Liver (tissue), 9 donors: ENCODE results near the gene STOML3. TPM values are rescaled to one million over a fixed set of nuclear protein-coding genes. Genes with fewer than 3 reads are reported as not detected.

ENCODE experiments used
- DNase-seq: peaks from one replicate; pipeline ENCODE4 v3.0.0-alpha.2; 2017; ENCODE audit warnings: low spot score
- H3K27ac ChIP-seq, 2 donors: one replicate each; pipeline ENCODE4 v1.7.0; 2013; ENCODE audit warnings: inconsistent platforms in 2 of 2, low read length in 2 of 2, control low read depth in 1 of 2, low read depth in 1 of 2, mild to moderate bottlenecking in 1 of 2
- H3K27me3 ChIP-seq, 4 donors: one replicate each; pipeline versions ENCODE4 v1.6.1 to v1.7.0; 2013; ENCODE audit warnings: low read length in 3 of 4, inconsistent platforms in 1 of 4, mild to moderate bottlenecking in 1 of 4, moderate library complexity in 1 of 4; ENCODE audit not compliant: control insufficient read depth in 4 of 4, insufficient read depth in 4 of 4
- H3K36me3 ChIP-seq, 4 donors: one replicate each; pipeline versions ENCODE4 v1.6.1 to v1.7.0; 2013; ENCODE audit warnings: low read length in 3 of 4, mild to moderate bottlenecking in 3 of 4, low read depth in 1 of 4, moderate library complexity in 1 of 4; ENCODE audit not compliant: control insufficient read depth in 4 of 4, insufficient read depth in 3 of 4
- H3K4me1 ChIP-seq, 4 donors: one replicate each; pipeline versions ENCODE4 v1.6.1 to v1.7.0; 2013; ENCODE audit warnings: low read length in 3 of 4, mild to moderate bottlenecking in 3 of 4, moderate library complexity in 1 of 4; ENCODE audit not compliant: control insufficient read depth in 4 of 4, insufficient read depth in 4 of 4
- H3K4me3 ChIP-seq, 3 donors: one replicate each; pipeline versions ENCODE4 v1.6.1 to v1.7.0; 2013; ENCODE audit warnings: low read length in 3 of 3, control low read depth in 1 of 3, low read depth in 1 of 3, mild to moderate bottlenecking in 1 of 3
- H3K9ac ChIP-seq, 2 donors: one replicate each; pipeline ENCODE4 v1.7.0; 2013; ENCODE audit warnings: low read length in 2 of 2, mild to moderate bottlenecking in 2 of 2, moderate library complexity in 2 of 2, control low read depth in 1 of 2, low read depth in 1 of 2
- H3K9me3 ChIP-seq, 4 donors: one replicate each; pipeline versions ENCODE4 v1.6.1 to v1.7.0; 2013; ENCODE audit warnings: low read length in 3 of 4; ENCODE audit not compliant: control insufficient read depth in 4 of 4
- ATF3 ChIP-seq: IDR thresholded peaks from 2 replicates; pipeline ENCODE4 v1.6.1; 2016; ENCODE audit warnings: antibody characterized with exemption
- CTCF ChIP-seq: fragments of 150-350 bp; IDR thresholded peaks from 2 replicates; pipeline ENCODE4 v1.5.1; 2017; ENCODE audit warnings: improper control_type of control experiment, low read depth, low read length; ENCODE audit not compliant: missing input control
- EGR1 ChIP-seq, 2 donors: IDR thresholded peaks; 2 replicates each; pipeline ENCODE4 v1.6.1; 2016 to 2018; ENCODE audit warnings: antibody characterized with exemption in 2 of 2, low read depth in 2 of 2
- FOXA2 ChIP-seq: IDR thresholded peaks from 2 replicates; pipeline ENCODE4 v1.6.1; 2016; ENCODE audit warnings: antibody characterized with exemption
- GABPA ChIP-seq, 2 donors: IDR thresholded peaks in 1 of 2; conservative IDR thresholded peaks in 1 of 2; 2 replicates each; pipeline ENCODE4 v1.6.1; 2016; ENCODE audit warnings: antibody characterized with exemption in 2 of 2, mild to moderate bottlenecking in 1 of 2, moderate library complexity in 1 of 2
- HNF4A ChIP-seq, 2 donors: conservative IDR thresholded peaks; 2 replicates each; pipeline ENCODE4 v1.6.1; 2016; ENCODE audit warnings: antibody characterized with exemption in 2 of 2, mild to moderate bottlenecking in 2 of 2
- HNF4G ChIP-seq: IDR thresholded peaks from 2 replicates; pipeline ENCODE4 v1.6.1; 2016; ENCODE audit warnings: antibody characterized with exemption
- MAX ChIP-seq: IDR thresholded peaks from 2 replicates; pipeline ENCODE4 v1.6.1; 2016; ENCODE audit warnings: antibody characterized with exemption
- NR2F2 ChIP-seq: IDR thresholded peaks from 2 replicates; pipeline ENCODE4 v1.6.1; 2016; ENCODE audit warnings: antibody characterized with exemption
- RAD21 ChIP-seq, 2 donors: IDR thresholded peaks; 2 replicates each; pipeline ENCODE4 v1.6.1; 2016; ENCODE audit warnings: antibody characterized with exemption in 2 of 2, mild to moderate bottlenecking in 2 of 2
- REST ChIP-seq: IDR thresholded peaks from 2 replicates; pipeline ENCODE4 v1.6.1; 2016; ENCODE audit warnings: antibody characterized with exemption, mild to moderate bottlenecking
- RXRA ChIP-seq, 2 donors: IDR thresholded peaks; 2 replicates each; pipeline ENCODE4 v1.6.1; 2017 to 2018; ENCODE audit warnings: antibody characterized with exemption in 2 of 2, mild to moderate bottlenecking in 1 of 2
- SP1 ChIP-seq: IDR thresholded peaks from 2 replicates; pipeline ENCODE4 v1.6.1; 2018; ENCODE audit warnings: antibody characterized with exemption, mild to moderate bottlenecking
- TAF1 ChIP-seq: conservative IDR thresholded peaks from 2 replicates; pipeline ENCODE4 v1.6.1; 2016; ENCODE audit warnings: antibody characterized with exemption, mild to moderate bottlenecking
- YY1 ChIP-seq: IDR thresholded peaks from 2 replicates; pipeline ENCODE4 v1.6.1; 2016; ENCODE audit warnings: antibody characterized with exemption, mild to moderate bottlenecking
- ZBTB33 ChIP-seq: IDR thresholded peaks from 2 replicates; pipeline ENCODE4 v1.6.1; 2016; ENCODE audit warnings: antibody characterized with exemption
- WGBS: extraction: QIAGEN DNeasy Blood & Tissue Kit; methylation state at CpG from one replicate; pipeline ENCODE4 v1.1.7; 2013; 5-methylcytosine and 5-hydroxymethylcytosine counted together
- polyA plus RNA-seq, 2 donors: library from polyadenylated mRNA; stranded (reverse) in 1 of 2; unstranded in 1 of 2; fragments of 200-250 nt in 1 of 2; fragments of >200 nt in 1 of 2; fragmentation: Nextera tagmentation in 1 of 2; extraction: Ambion mirVana in 1 of 2; gene quantifications; one replicate each; pipeline versions ENCODE4 v1.2.1 to v1.2.3, GENCODE V29; 2013 to 2015
- total RNA-seq, 2 donors: library from RNA; depleted of rRNA; stranded (reverse); fragments of >200 nt; gene quantifications; one replicate each; pipeline ENCODE4 v1.2.3, GENCODE V29; 2014
- donor health status: healthy.
- donor health status: healthy.
- donor health status: healthy.
- donor health status: healthy.
- donor health status: healthy.

The STOML3 gene
- total and polyA plus RNA-seq, 4 donors: not detected

- Histone ChIP-seq H3K9me3 (no peaks in the 10 kb centered on the region), H3K4me3 (no peak overlapping the region), H3K36me3 (no peaks in the 10 kb centered on the region), H3K4me1 (no peaks in the 10 kb centered on the region), H3K27ac (no peak overlapping the region), H3K27me3 (peaks cover 0 to 4% (median 1%) of the 10 kb centered on the region in 4 donors), H3K9ac (no peak overlapping the region)
- DNase-seq: no peak
- no peak for TF ChIP-seq REST
- TF ChIP-seq HNF4A (conservative IDR thresholded peaks at IDR 0.05): no peak
- no peak for TF ChIP-seq YY1
- no peak for TF ChIP-seq CTCF
- 64% methylated on average over 2 of the region's 2 CpGs for WGBS
Observed at GRCh38 chr13:38967446-38967845, 23.2 kb downstream of the STOML3 start.

GRCh38 chr13:38965281-38965680 is 25.4 kb downstream of the STOML3 start:
- no peak for DNase-seq
- H3K27me3 ChIP-seq: peaks cover 0 to 2% (median under 1%) of the 10 kb centered on the region in 4 donors
- H3K27ac ChIP-seq: no peak overlapping the region
- H3K36me3 ChIP-seq: no peaks in the 10 kb centered on the region
- no peak overlapping the region for H3K9ac ChIP-seq
- 76% methylated on average over 4 of the region's 4 CpGs for WGBS
- no peak for TF ChIP-seq REST
- TF ChIP-seq RXRA (IDR thresholded peaks at IDR 0.05): no peak
- TF ChIP-seq SP1: no peak
- TF ChIP-seq HNF4G: no peak
- TF ChIP-seq ATF3: no peak
- TF ChIP-seq HNF4A (conservative IDR thresholded peaks at IDR 0.05): no peak
- TF ChIP-seq FOXA2: no peak
- TF ChIP-seq EGR1 (IDR thresholded peaks at IDR 0.05; ENCODE audit: low read depth in 2 of 2): no peak
- no peak for TF ChIP-seq ZBTB33
- no peak for TF ChIP-seq NR2F2
- no peak for TF ChIP-seq GABPA (IDR thresholded peaks at IDR 0.05 in 1 of 2, conservative IDR thresholded peaks at IDR 0.05 in 1 of 2)
- no peak for TF ChIP-seq TAF1
- no peak for TF ChIP-seq RAD21 (IDR thresholded peaks at IDR 0.05)
- no peak for TF ChIP-seq YY1
- no peak for TF ChIP-seq CTCF
- TF ChIP-seq MAX: no peak
- H3K9me3 ChIP-seq: no peaks in the 10 kb centered on the region
- H3K4me3 ChIP-seq: no peak overlapping the region
- H3K4me1 ChIP-seq: no peaks in the 10 kb centered on the region
